Adrenal gland (tissue), 5 donors: ENCODE results near the gene NINL.
A peak's percentile ranks its signal among the peaks of the same experiment; 100 is the strongest.

Experiments used
- CTCF ChIP-seq, 6 experiments: fragments of 450-650 bp in 4 of 6; fragments of 200-600 bp in 2 of 6; sonication (generic) in 1 of 6; IDR thresholded peaks; 1 replicate in 5 of 6; 2 replicates in 1 of 6; pipeline versions ENCODE4 v1.5.1 to v1.8.0; 2016 to 2021; ENCODE audit warnings: antibody characterized with exemption in 6 of 6, mild to moderate bottlenecking in 2 of 6, moderate library complexity in 1 of 6
- POLR2A ChIP-seq, 2 donors: fragments of 450-650 bp; IDR thresholded peaks; one replicate each; pipeline ENCODE4 v1.6.1; 2017; ENCODE audit warnings: antibody characterized with exemption in 2 of 2, mild to moderate bottlenecking in 2 of 2, moderate library complexity in 1 of 2
- donor health status: DM: no; HTN: no; CAD: no.

GRCh38 chr20:25623736-25624499, 38.6 kb upstream of the NINL start, which contains the start of gene NANP:
- TF ChIP-seq CTCF (IDR thresholded peaks at IDR 0.05): peak in 2 of 6 experiments; percentile 2 to 5
- TF ChIP-seq POLR2A (IDR thresholded peaks at IDR 0.05): peak; percentile 73 to 87
